Sigmoid colon (tissue), 7 donors: Measurements from ENCODE around the gene CASP12. TPM values are rescaled to one million over a fixed set of nuclear protein-coding genes. Genes with fewer than 3 reads are reported as not detected.

ENCODE experiments used
- DNase-seq: peaks from one replicate; pipeline ENCODE4 v3.0.0-alpha.2; 2019
- H3K27ac ChIP-seq, 4 donors: fragments of 200-600 bp; sonication (generic); one replicate each; pipeline ENCODE4 v1.5.1; 2016 to 2019; ENCODE audit warnings: mild to moderate bottlenecking in 1 of 4
- H3K27me3 ChIP-seq, 3 donors: fragments of 200-600 bp; sonication (generic); one replicate each; pipeline ENCODE4 v1.5.1; 2019; ENCODE audit warnings: mild to moderate bottlenecking in 1 of 3
- H3K36me3 ChIP-seq, 4 donors: fragments of 200-600 bp; sonication (generic); one replicate each; pipeline ENCODE4 v1.5.1; 2016 to 2019
- H3K4me1 ChIP-seq, 4 donors: fragments of 200-600 bp; sonication (generic); one replicate each; pipeline ENCODE4 v1.5.1; 2017 to 2019
- H3K4me3 ChIP-seq, 4 donors: fragments of 200-600 bp; sonication (generic); one replicate each; pipeline ENCODE4 v1.5.1; 2017 to 2019; ENCODE audit warnings: mild to moderate bottlenecking in 2 of 4, moderate library complexity in 1 of 4
- H3K9me3 ChIP-seq, 4 donors: fragments of 200-600 bp in 3 of 4; sonication (generic) in 3 of 4; one replicate each; pipeline versions ENCODE4 v1.5.1 to v1.6.1; 2013 to 2019
- CTCF ChIP-seq, 4 experiments: fragments of 450-650 bp in 3 of 4; fragments of 200-600 bp in 1 of 4; IDR thresholded peaks; one replicate each; pipeline ENCODE4 v1.5.1; 2016 to 2019; ENCODE audit warnings: antibody characterized with exemption in 4 of 4, mild to moderate bottlenecking in 3 of 4, moderate library complexity in 2 of 4
- EP300 ChIP-seq, 4 donors: sonication (generic); formaldehyde crosslinking; IDR thresholded peaks; one replicate each; pipeline ENCODE4 v1.6.1; 2017; ENCODE audit warnings: antibody characterized with exemption in 4 of 4
- POLR2A ChIP-seq, 2 donors: fragments of 450-650 bp; IDR thresholded peaks; one replicate each; pipeline ENCODE4 v1.6.1; 2016; ENCODE audit warnings: antibody characterized with exemption in 2 of 2, mild to moderate bottlenecking in 2 of 2, moderate library complexity in 2 of 2
- POLR2AphosphoS5 ChIP-seq, 4 donors: sonication (generic); formaldehyde crosslinking; IDR thresholded peaks; one replicate each; pipeline ENCODE4 v1.6.1; 2017; ENCODE audit warnings: antibody characterized with exemption in 4 of 4
- WGBS, 2 donors: extraction: QIAGEN DNeasy Blood & Tissue Kit; methylation state at CpG; one replicate each; pipeline ENCODE4 v1.1.7; 2013; 5-methylcytosine and 5-hydroxymethylcytosine counted together
- intact Hi-C: fragments of 100-400 bp; cut with DNase I; formaldehyde crosslinking; loops from one replicate; pipeline ENCODE4 v1.15.1; 2023
- polyA plus RNA-seq, 3 donors: library from polyadenylated mRNA; stranded (reverse); fragments of 200-250 nt; gene quantifications; one replicate each; pipeline ENCODE4 v1.2.3, GENCODE V29; 2013
- total RNA-seq, 4 donors: library from RNA; depleted of rRNA; stranded (reverse); fragments of >200 nt; gene quantifications; one replicate each; pipeline ENCODE4 v1.1.0, GENCODE V29; 2016
- donor health status: healthy with polysubstance abuse.
- donor health status: Bipolar disorder and iron deficiency.
- donor health status: healthy.

CASP12 gene
- total and polyA plus RNA-seq, 7 donors = 0.22 to 9.4 (median 2.2) TPM; not detected in 1

GRCh38 chr11:104858882-104859775 lies 39.1 kb downstream of the CASP12 start:
- intact Hi-C loops = no loop called here
- WGBS, 2 donors = 64 to 83% methylated on average over 7 of the region's 7 CpGs

GRCh38 chr11:104856607-104857006 lies 41.7 kb downstream of the CASP12 start:
- Histone ChIP-seq H3K4me3 (no peak overlapping the region), H3K27me3 (no peaks in the 10 kb centered on the region), H3K36me3 (no peaks in the 10 kb centered on the region), H3K27ac (no peak overlapping the region), H3K4me1 (no peaks in the 10 kb centered on the region), H3K9me3 (no peaks in the 10 kb centered on the region)
- no peak for DNase-seq
- TF ChIP-seq EP300 (IDR thresholded peaks at IDR 0.05) (no peak), POLR2A (IDR thresholded peaks at IDR 0.05) (no peak), POLR2AphosphoS5 (IDR thresholded peaks at IDR 0.05) (no peak), CTCF (IDR thresholded peaks at IDR 0.05) (no peak)
- intact Hi-C loops = no loop called here

More at GRCh38 chr11:104858882-104859775, 39.1 kb downstream of the CASP12 start:
- Histone ChIP-seq H3K4me3 (no peak overlapping the region), H3K4me1 (no peaks in the 10 kb centered on the region), H3K27me3 (no peaks in the 10 kb centered on the region), H3K36me3 (no peaks in the 10 kb centered on the region), H3K9me3 (no peaks in the 10 kb centered on the region), H3K27ac (no peak overlapping the region)
- DNase-seq = no peak
- TF ChIP-seq POLR2A (IDR thresholded peaks at IDR 0.05) (no peak), POLR2AphosphoS5 (IDR thresholded peaks at IDR 0.05) (no peak), EP300 (IDR thresholded peaks at IDR 0.05) (no peak), CTCF (IDR thresholded peaks at IDR 0.05) (no peak)

- Histone ChIP-seq H3K27ac (no peak overlapping the region), H3K4me3 (no peak overlapping the region), H3K27me3 (no peaks in the 10 kb centered on the region), H3K36me3 (no peaks in the 10 kb centered on the region), H3K4me1 (no peaks in the 10 kb centered on the region), H3K9me3 (no peaks in the 10 kb centered on the region)
- DNase-seq = no peak
- no peak for TF ChIP-seq EP300 (IDR thresholded peaks at IDR 0.05)
- no peak for TF ChIP-seq CTCF (IDR thresholded peaks at IDR 0.05)
- no peak for TF ChIP-seq POLR2A (IDR thresholded peaks at IDR 0.05)
- TF ChIP-seq POLR2AphosphoS5 (IDR thresholded peaks at IDR 0.05) = no peak
- intact Hi-C loops = no loop called here
- WGBS, 2 donors = 81 to 83% methylated on average over 2 of the region's 2 CpGs
These were observed 42.3 kb downstream of the CASP12 start for GRCh38 chr11:104855965-104856364.

DNA sequence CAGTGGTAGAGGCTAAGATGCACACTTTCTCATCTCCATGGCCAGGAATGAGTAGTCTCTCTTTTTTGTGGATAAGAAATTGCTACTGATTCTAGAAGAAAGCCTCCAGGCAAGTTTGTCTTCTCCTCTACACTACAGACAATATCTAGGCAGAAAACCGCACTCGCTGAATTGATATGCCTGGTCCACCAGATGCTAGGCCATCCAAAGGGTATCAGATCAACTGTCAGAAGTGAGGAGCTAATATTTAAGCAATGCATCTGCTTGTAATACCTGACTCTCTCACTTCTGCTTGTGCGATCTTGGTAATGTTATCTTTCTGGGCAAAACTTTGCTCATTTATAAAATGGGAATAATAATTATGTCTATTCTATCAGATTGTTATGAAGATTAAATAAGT lies 45.0 kb downstream of the CASP12 start:
- intact Hi-C loops = no loop called here
- DNase-seq = no peak
- Histone ChIP-seq H3K4me1 (no peaks in the 10 kb centered on the region), H3K9me3 (no peaks in the 10 kb centered on the region), H3K36me3 (no peaks in the 10 kb centered on the region), H3K27me3 (no peaks in the 10 kb centered on the region), H3K27ac (no peak overlapping the region), H3K4me3 (no peak overlapping the region)
- 95% methylated on average over 3 of the region's 3 CpGs for WGBS, 2 donors
- TF ChIP-seq CTCF (IDR thresholded peaks at IDR 0.05) = no peak
- no peak for TF ChIP-seq EP300 (IDR thresholded peaks at IDR 0.05)
- TF ChIP-seq POLR2A (IDR thresholded peaks at IDR 0.05) = no peak
- no peak for TF ChIP-seq POLR2AphosphoS5 (IDR thresholded peaks at IDR 0.05)
